GM12878 (cell line): ENCODE data around the gene VWA8. TPM values are rescaled to one million over a fixed set of nuclear protein-coding genes. Genes with fewer than 3 reads are reported as not detected.

Experiments
- EZH2 ChIP-seq: IDR thresholded peaks from 2 replicates; pipeline ENCODE4 v1.6.1; 2012; ENCODE audit warnings: low read depth, mild to moderate bottlenecking, control low read depth, inconsistent platforms, low read length, borderline replicate concordance; ENCODE audit not compliant: control insufficient read depth
- JUND ChIP-seq: IDR thresholded peaks from 2 replicates; pipeline ENCODE4 v1.6.1; 2012; ENCODE audit warnings: low read depth, mild to moderate bottlenecking, low read length, improper control_type of control experiment, moderate library complexity
- NBN ChIP-seq: fragments of 450-650 bp; IDR thresholded peaks from 2 replicates; pipeline ENCODE4 v1.6.1; 2016
- NFYB ChIP-seq: IDR thresholded peaks from 2 replicates; pipeline ENCODE4 v1.6.1; 2011; ENCODE audit warnings: low read depth, mild to moderate bottlenecking, low read length, improper control_type of control experiment, moderate library complexity; ENCODE audit not compliant: insufficient read depth
- RFX5 ChIP-seq: IDR thresholded peaks from 2 replicates; pipeline ENCODE4 v1.6.1; 2011; ENCODE audit warnings: low read depth, low read length, improper control_type of control experiment
- SMAD5 ChIP-seq: IDR thresholded peaks from 2 replicates; pipeline ENCODE4 v1.6.1; 2016; ENCODE audit warnings: antibody characterized with exemption, low read depth
- SRF ChIP-seq, 2 experiments: IDR thresholded peaks; 2 replicates each; pipeline ENCODE4 v1.6.1; 2011; ENCODE audit warnings: low read depth in 2 of 2, low read length in 2 of 2, mild to moderate bottlenecking in 1 of 2, moderate library complexity in 1 of 2
- TARDBP ChIP-seq: IDR thresholded peaks from 2 replicates; pipeline ENCODE4 v1.6.1; 2016; ENCODE audit warnings: borderline replicate concordance
- TCF3 ChIP-seq: IDR thresholded peaks from 2 replicates; pipeline ENCODE4 v1.6.1; 2012; ENCODE audit warnings: low read depth, mild to moderate bottlenecking, low read length, borderline replicate concordance; ENCODE audit not compliant: insufficient read depth
- TCF7 ChIP-seq: IDR thresholded peaks from 2 replicates; pipeline ENCODE4 v1.6.1; 2014; ENCODE audit warnings: antibody characterized with exemption, borderline replicate concordance
- YBX1 ChIP-seq: fragments of 450-650 bp; IDR thresholded peaks from 2 replicates; pipeline ENCODE4 v1.6.1; 2016; ENCODE audit warnings: antibody characterized with exemption
- YY1 ChIP-seq: IDR thresholded peaks from 2 replicates; pipeline ENCODE4 v1.6.1; 2011; ENCODE audit warnings: low read depth, mild to moderate bottlenecking, low read length
- polyA plus RNA-seq, 11 experiments: library from polyadenylated mRNA; depleted of rRNA in 4 of 11; unstranded in 6 of 11; stranded (reverse) in 5 of 11; fragments of >200 nt; fragmentation: Nextera tagmentation in 4 of 11; fragmentation: Illumina TruSeq in 1 of 11; extraction: Ambion mirVana in 4 of 11; extraction: Trizol in 1 of 11; gene quantifications; 1 replicate in 1 of 11; 2 replicates in 10 of 11; pipeline versions ENCODE4 v1.2.1 to v1.2.3, GENCODE V29; 2011 to 2016; ENCODE audit warnings: inconsistent platforms in 2 of 11, missing spikeins in 2 of 11, low read depth in 1 of 11
- total RNA-seq, 4 experiments: library from RNA; depleted of rRNA in 3 of 4; stranded (reverse); fragments of >200 nt in 3 of 4; fragmentation: Illumina TruSeq in 1 of 4; extraction: Trizol in 1 of 4; gene quantifications; 2 replicates each; pipeline versions ENCODE4 v1.2.1 to v1.2.3, GENCODE V29; 2013 to 2021
- TF ChIP-seq, protein P1 (sequence below): fragments of 450-650 bp; IDR thresholded peaks from 2 replicates; pipeline ENCODE4 v1.6.1; 2017; ENCODE audit warnings: low read depth, mild to moderate bottlenecking, moderate library complexity
- TF ChIP-seq, protein P2 (sequence below): fragments of 150-350 bp; IDR thresholded peaks from 2 replicates; pipeline ENCODE4 v1.6.1; 2016; ENCODE audit warnings: low read depth, low read length
- TF ChIP-seq, protein P3 (sequence below): fragments of 450-650 bp; IDR thresholded peaks from 2 replicates; pipeline ENCODE4 v1.6.1; 2017; ENCODE audit warnings: borderline replicate concordance
- TF ChIP-seq, protein P4 (sequence below): IDR thresholded peaks from 2 replicates; pipeline ENCODE4 v1.6.1; 2012; ENCODE audit warnings: mild to moderate bottlenecking, low read depth, low read length
- TF ChIP-seq, protein P5 (sequence below): fragments of 450-650 bp; IDR thresholded peaks from 2 replicates; pipeline ENCODE4 v1.6.1; 2017; ENCODE audit warnings: mild to moderate bottlenecking

The VWA8 gene
- total and polyA plus RNA-seq, 10 of the 15 experiments (the other 5 are each of a cell fraction or from before 2014, with no cell fraction given) = 3.0 to 21.8 (median 13.5) TPM

DNA sequence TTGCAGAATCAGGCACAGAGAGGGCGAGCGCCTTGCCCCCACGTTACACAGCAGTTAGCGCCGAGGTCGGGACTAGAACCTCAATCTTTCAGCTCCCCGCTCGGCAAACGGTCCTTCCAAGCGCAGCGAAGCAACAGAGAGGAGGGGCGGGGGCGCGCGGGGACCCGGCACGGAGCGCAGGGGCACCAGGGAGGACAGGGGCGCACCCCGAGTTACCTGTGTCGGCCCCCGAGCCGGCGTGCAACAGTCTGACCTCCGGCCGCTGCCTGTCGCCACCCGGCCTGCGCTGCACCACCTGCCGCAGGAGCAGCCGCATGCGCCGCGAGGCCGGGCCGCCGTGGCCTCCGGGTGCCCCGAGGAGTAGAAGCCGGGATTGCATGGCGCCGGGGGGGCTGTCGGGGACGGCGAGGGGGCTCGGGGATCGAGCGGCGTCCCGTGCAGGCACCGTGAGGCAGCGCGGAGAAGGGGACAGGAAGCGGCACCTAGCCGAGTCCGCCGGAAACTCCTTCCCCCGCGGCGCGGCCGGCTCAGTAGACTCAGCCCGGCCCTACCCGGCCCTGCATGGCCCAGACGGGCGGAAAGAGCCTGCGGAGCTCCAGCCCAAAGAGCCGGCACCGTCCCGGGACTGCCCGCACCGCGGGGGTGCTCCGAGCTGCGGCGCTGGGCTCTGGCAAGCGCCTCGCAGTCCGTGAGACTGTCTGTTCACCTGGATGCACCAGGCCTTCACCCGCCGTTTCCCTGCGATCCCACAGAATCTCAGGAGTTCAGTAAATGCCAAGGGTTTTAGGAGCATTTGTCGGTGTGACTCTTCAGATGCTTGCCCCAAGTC lies at the start of gene VWA8 (continued):
- TF ChIP-seq, protein P1, sequence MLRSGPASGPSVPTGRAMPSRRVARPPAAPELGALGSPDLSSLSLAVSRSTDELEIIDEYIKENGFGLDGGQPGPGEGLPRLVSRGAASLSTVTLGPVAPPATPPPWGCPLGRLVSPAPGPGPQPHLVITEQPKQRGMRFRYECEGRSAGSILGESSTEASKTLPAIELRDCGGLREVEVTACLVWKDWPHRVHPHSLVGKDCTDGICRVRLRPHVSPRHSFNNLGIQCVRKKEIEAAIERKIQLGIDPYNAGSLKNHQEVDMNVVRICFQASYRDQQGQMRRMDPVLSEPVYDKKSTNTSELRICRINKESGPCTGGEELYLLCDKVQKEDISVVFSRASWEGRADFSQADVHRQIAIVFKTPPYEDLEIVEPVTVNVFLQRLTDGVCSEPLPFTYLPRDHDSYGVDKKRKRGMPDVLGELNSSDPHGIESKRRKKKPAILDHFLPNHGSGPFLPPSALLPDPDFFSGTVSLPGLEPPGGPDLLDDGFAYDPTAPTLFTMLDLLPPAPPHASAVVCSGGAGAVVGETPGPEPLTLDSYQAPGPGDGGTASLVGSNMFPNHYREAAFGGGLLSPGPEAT = peak; percentile 51
- TF ChIP-seq EZH2 = no peak
- no peak for TF ChIP-seq NBN
- no peak for TF ChIP-seq NFYB
- 0 out of 2 replicates have a peak, but pooled peaks have one; percentile 1 for TF ChIP-seq TCF3
- TF ChIP-seq, protein P2, sequence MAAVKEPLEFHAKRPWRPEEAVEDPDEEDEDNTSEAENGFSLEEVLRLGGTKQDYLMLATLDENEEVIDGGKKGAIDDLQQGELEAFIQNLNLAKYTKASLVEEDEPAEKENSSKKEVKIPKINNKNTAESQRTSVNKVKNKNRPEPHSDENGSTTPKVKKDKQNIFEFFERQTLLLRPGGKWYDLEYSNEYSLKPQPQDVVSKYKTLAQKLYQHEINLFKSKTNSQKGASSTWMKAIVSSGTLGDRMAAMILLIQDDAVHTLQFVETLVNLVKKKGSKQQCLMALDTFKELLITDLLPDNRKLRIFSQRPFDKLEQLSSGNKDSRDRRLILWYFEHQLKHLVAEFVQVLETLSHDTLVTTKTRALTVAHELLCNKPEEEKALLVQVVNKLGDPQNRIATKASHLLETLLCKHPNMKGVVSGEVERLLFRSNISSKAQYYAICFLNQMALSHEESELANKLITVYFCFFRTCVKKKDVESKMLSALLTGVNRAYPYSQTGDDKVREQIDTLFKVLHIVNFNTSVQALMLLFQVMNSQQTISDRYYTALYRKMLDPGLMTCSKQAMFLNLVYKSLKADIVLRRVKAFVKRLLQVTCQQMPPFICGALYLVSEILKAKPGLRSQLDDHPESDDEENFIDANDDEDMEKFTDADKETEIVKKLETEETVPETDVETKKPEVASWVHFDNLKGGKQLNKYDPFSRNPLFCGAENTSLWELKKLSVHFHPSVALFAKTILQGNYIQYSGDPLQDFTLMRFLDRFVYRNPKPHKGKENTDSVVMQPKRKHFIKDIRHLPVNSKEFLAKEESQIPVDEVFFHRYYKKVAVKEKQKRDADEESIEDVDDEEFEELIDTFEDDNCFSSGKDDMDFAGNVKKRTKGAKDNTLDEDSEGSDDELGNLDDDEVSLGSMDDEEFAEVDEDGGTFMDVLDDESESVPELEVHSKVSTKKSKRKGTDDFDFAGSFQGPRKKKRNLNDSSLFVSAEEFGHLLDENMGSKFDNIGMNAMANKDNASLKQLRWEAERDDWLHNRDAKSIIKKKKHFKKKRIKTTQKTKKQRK = no peak
- TF ChIP-seq SMAD5 = no peak
- TF ChIP-seq, protein P3, sequence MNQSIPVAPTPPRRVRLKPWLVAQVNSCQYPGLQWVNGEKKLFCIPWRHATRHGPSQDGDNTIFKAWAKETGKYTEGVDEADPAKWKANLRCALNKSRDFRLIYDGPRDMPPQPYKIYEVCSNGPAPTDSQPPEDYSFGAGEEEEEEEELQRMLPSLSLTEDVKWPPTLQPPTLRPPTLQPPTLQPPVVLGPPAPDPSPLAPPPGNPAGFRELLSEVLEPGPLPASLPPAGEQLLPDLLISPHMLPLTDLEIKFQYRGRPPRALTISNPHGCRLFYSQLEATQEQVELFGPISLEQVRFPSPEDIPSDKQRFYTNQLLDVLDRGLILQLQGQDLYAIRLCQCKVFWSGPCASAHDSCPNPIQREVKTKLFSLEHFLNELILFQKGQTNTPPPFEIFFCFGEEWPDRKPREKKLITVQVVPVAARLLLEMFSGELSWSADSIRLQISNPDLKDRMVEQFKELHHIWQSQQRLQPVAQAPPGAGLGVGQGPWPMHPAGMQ = no peak
- TF ChIP-seq, protein P4, sequence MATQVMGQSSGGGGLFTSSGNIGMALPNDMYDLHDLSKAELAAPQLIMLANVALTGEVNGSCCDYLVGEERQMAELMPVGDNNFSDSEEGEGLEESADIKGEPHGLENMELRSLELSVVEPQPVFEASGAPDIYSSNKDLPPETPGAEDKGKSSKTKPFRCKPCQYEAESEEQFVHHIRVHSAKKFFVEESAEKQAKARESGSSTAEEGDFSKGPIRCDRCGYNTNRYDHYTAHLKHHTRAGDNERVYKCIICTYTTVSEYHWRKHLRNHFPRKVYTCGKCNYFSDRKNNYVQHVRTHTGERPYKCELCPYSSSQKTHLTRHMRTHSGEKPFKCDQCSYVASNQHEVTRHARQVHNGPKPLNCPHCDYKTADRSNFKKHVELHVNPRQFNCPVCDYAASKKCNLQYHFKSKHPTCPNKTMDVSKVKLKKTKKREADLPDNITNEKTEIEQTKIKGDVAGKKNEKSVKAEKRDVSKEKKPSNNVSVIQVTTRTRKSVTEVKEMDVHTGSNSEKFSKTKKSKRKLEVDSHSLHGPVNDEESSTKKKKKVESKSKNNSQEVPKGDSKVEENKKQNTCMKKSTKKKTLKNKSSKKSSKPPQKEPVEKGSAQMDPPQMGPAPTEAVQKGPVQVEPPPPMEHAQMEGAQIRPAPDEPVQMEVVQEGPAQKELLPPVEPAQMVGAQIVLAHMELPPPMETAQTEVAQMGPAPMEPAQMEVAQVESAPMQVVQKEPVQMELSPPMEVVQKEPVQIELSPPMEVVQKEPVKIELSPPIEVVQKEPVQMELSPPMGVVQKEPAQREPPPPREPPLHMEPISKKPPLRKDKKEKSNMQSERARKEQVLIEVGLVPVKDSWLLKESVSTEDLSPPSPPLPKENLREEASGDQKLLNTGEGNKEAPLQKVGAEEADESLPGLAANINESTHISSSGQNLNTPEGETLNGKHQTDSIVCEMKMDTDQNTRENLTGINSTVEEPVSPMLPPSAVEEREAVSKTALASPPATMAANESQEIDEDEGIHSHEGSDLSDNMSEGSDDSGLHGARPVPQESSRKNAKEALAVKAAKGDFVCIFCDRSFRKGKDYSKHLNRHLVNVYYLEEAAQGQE = no peak
- TF ChIP-seq RFX5 = no peak
- peak in 1 of 2 experiments; percentile 83; a peak in 1 of 4 replicates for TF ChIP-seq SRF (IDR thresholded peaks at IDR 0.05; ENCODE audit: low read depth in 2 of 2, low read length in 2 of 2)
- no peak for TF ChIP-seq YBX1
- peak; percentile 88; the same call in 1 of the 2 replicates for TF ChIP-seq YY1
- TF ChIP-seq TCF7 = no peak
- TF ChIP-seq TARDBP = 0 out of 2 replicates have a peak, but pooled peaks have one; percentile 25
- no peak for TF ChIP-seq JUND
- TF ChIP-seq, protein P5, sequence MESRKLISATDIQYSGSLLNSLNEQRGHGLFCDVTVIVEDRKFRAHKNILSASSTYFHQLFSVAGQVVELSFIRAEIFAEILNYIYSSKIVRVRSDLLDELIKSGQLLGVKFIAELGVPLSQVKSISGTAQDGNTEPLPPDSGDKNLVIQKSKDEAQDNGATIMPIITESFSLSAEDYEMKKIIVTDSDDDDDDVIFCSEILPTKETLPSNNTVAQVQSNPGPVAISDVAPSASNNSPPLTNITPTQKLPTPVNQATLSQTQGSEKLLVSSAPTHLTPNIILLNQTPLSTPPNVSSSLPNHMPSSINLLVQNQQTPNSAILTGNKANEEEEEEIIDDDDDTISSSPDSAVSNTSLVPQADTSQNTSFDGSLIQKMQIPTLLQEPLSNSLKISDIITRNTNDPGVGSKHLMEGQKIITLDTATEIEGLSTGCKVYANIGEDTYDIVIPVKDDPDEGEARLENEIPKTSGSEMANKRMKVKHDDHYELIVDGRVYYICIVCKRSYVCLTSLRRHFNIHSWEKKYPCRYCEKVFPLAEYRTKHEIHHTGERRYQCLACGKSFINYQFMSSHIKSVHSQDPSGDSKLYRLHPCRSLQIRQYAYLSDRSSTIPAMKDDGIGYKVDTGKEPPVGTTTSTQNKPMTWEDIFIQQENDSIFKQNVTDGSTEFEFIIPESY = 0 out of 2 replicates have a peak, but pooled peaks have one; percentile 37
